Suppressor macrophage treated with lipopolysaccharide for 1 hour (primary cell): ENCODE results near the gene TAS2R20.

Experiments used
- DNase-seq, 3 donors: peaks; one replicate each; pipeline ENCODE4 v3.0.0-alpha.2; 2020 to 2022

The TAS2R20 gene

DNA sequence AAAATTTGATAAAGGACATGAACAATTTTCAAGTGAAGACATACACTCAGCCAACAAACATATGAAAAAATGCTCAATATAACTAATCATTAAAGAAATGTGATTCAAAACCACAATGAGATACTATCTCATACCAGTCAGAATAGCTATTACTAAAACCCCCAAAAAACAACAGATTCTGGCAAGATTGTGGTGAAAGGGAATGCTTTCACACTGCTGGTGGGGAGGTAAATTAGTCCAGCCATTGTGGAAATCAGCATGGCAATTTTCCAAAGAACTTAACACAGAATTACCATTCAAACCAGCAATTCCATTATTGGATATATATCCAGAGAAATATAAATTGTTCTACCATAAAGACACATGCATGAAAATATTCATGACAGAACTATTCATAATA lies 40.4 kb downstream of the TAS2R20 start:
- DNase-seq: no peak

DNA sequence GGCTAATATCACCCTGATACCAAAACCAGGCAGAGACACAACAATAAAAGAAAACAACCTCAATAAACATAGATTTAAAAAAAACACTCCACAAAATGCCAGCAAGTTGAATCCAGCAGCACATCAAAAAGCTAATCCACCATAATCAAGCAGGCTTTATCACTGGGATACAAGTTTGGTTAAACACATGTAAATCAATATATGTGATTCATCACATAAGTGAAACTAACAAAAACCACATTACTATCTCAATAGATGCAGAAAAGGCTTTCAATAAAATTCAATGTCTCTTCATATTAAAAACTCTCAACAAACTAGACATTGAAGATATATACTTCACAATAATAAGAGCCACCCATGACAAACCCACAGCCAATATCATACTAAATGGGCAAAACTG lies 42.0 kb downstream of the TAS2R20 start:
- DNase-seq: no peak

DNA sequence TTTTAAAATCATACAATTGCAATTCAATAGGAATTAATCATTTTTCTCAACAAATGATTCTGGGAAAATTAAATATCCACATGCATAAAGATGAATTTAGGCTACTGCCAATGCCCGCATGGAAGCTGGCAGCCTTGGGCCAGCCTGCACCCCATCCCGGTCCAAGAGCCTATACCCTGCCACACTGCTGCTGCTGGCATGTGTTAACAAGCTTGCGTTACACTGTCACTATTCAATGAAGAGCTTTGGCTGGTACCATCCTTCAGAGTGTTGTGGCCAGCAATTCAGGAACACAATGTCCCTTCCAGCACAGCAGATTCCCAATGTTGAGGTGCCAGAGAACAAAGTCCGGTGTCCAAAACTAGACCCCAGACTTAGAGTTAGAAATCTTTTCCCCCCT lies 45.5 kb downstream of the TAS2R20 start:
- DNase-seq: no peak
